HK-2 (cell line): ENCODE data around the gene TMEM270.
A peak's percentile ranks its signal among the peaks of the same experiment; 100 is the strongest.
"Not testable (repeated sequence)": the region's sequence is repeated elsewhere in the genome, so short reads cannot be mapped to it uniquely, and the experiment has no call there.

Experiments
- DNase-seq: peaks from one replicate; pipeline ENCODE4 v3.0.0-alpha.2; 2018; ENCODE audit not compliant: unreplicated experiment

TMEM270 gene

GRCh38 chr7:73832806-73833205 is 28.2 kb upstream of the TMEM270 start:
- no peak for DNase-seq

DNA sequence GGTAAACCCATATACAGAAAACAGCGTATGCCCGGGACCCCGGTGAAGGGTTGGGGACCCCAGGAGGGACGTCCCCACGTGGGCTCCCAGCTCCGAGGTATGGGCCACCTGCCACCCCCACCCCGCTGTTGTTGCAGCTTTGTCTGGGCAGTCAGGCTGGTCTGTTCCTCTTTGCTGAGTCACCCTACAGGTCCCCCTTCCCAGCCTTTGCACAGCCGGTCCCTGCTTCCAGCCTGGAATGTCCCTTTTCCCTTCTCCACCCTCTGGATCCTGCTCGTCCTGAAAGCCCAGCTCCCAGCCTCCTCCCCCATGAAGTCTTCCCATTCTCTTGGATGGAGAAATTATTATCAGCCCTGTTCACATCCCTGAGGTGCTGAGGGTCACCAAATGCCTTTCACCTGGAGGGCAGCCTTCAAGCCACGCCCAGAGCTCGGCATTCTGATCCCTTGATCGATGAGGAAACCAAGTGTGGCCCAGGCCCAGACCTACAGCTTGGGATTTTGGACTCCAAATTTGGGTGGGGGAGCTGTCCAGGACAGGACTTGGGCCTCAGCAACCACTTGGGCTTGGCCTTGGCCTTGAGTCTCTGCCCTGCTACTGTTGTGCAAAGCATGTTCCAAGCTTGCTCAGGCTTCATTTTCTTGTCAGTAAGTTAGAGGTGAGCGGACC is 27.6 kb upstream of the TMEM270 start:
- DNase-seq, result no peak

DNA sequence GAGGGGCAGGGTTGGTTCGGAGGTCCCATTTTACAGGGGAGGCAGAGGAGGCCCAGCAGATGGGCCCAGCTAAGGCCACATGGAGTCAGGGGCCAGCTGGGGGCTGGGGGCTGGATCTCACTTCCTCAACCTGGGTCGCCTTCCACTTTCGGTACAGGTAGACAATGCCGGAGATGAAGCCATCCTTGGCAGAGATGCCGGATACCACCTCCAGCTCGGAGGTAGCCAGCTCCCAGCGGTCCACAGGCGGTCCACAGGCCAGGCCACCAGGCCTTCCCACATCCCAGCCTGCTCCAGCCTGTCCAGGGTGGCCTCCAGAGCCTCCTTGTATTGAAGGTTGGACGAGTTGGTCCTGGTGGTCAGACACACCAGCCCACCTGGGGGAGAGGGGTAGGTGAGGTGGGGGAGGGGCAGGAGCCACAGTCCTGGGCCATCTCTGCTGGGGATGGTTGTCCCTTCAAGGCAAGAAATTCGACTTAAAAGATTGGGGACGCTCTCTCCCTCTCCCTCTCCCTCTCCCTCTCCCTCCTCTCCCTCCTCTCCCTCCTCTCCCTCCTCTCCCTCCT is 26.2 kb upstream of the TMEM270 start:
- DNase-seq, result no peak

DNA sequence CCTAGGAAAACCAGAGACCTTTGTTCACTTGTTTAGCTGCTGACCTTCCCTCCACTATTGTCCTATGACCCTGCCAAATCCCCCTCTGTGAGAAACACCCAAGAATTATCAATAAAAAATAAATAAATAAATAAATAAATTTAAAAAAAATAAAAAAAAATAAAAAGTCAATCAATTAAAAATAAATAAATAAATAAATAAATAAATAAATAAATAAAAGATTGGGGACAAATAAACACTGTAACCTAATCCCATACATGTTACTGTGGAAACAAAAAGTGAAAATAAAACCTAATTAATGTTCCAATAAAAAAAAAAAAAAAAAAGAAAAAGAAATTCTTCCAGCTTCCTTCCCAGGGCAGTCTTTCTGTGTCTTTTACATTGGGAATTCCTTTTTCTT is 23.8 kb upstream of the TMEM270 start:
- DNase-seq, result not testable (repeated sequence)

DNA sequence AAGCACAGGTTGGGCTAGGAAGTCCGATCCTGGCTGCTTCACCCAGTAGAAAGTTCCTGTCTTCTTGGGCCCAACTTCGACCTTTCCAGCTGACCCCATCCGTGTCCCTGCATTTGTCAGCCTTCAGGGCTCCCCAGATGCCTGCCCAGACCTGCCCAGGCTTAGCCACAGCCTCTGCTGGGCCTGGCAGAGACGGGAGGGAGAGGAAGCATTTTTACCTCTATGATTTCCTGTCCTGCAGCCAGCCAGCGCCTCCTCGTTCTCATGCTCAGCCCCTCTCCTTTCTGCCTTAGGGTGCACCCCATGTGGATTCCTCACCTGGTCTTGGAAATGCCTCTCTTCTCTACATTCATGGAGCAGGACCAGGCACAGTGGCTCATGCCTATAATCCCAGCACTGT is 22.3 kb upstream of the TMEM270 start:
- no peak for DNase-seq

DNA sequence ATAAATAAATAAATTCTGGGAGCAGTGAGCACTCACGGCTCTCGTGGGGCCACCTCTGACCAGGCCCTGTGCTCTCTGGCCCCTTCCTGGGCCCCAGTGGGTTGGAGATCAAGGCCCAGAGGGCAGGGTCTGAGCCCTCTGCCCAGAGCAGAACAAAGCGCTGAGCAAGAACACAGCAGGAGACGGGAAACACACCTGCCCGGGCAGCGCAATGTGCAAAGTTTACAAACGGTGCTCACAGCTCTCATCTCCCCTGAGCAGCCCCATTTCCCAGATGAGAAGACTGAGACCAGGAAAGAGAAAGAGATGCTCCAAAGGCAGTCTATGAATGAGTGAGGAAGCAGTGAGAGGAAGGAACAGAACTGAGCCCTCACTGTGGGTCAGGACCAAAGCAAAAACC is 21.7 kb upstream of the TMEM270 start:
- DNase-seq, result no peak

- DNase-seq, result no peak
These were observed 20.9 kb upstream of the TMEM270 start for GRCh38 chr7:73839743-73840714.

GRCh38 chr7:73840715-73841379 is 20.1 kb upstream of the TMEM270 start:
- DNase-seq, result no peak

- no peak for DNase-seq
These were observed 19.3 kb upstream of the TMEM270 start for GRCh38 chr7:73841689-73842066.

DNA sequence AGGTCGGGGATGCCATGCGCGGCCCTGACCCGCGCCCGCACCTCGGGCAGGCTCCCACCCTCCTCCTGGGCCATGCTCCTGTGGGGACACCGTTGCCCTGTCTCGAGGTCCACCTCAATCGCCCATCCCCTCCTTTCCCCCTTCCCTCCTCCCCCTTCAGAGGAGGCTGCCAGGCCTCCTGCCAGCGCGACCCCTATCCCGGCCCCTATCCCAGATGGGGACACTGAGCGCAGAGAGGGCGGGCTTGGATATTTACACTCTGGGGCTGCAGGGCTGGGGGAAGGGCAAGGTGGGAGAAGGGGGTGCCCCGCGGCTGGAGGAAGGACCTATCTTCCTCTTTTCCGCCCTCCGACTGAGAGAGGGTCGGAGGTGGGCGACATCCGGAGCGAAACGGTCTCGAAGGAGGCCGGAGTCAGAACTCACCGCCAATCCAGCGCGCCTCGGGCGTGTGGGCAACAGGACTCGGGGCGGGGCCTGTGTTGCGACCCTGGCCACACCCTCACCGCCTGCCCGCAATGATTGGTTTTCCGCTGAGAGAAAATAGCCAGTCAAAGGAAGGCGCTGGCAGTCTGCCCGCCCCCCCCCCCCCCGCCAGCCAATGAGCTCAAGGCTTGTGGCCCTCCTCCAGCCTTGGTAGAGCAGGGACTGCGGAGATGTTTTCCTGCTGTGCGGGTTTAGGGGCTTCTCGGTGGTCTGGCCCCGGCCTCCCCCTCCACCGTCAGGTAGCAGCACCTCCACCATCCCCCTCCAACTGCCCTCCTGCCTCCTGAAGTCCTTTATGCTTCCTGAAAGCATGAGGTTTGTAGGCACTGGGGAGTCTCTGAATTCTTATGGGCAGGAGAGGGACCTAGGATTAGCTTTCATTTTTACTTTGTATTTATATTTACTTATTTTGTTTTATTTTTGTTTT is 18.6 kb upstream of the TMEM270 start, which contains the start of gene METTL27:
TSS of gene METTL27 (minus strand) at position 450 of the 910 bp plus-strand sequence. CDS start at position 74, 376 bp downstream.
- peak; percentile 95 for DNase-seq

DNA sequence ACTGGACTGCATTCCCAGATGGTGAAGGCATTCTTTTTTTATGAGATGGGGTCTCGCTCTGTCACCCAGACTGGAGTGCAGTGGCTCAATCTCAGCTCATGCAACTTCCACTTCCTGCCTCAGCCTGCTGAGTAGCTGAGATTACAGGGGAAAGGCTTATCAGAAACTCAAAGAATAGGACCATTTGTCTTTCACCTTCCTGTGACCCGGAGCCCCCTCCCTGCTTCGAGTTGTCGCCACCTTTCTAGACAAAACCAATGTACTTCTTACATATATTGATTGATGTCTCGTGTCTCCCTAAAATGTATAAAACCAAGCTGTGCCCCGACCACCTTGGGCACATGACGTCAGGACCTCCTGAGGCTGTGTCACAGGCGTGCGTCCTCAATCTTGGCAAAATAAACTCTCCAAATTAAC is 16.8 kb upstream of the TMEM270 start:
- no peak for DNase-seq

DNA sequence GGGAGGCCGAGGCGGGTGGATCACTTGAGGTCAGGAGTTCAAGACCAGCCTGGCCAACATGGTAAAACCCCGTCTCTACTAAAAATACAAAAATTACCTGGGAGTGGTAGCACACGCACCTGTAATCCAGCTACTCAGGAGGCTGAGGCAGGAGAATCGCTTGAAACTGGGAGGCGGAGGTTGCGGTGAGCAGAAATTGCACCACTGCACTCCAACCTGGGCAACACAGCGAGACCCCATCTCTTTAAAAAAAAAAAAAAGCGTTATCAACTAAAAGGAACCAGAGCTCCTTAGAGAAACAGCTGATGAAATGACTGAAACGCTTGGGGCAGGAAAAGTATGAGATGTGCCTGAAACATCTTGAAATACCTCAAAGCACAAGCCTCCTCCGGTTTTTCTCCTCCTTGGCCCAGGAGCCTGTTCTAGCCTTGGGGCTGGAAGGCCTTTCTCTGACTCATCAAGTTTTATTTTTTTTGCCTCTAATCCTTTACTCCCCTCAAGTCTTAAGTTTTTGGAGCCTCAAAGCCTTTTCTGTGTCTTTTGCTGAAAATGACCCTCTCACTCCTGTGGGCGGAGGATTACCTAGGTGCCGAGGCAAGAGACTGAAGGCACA is 16.0 kb upstream of the TMEM270 start:
- DNase-seq, result no peak

GRCh38 chr7:73845701-73846195 is 15.2 kb upstream of the TMEM270 start:
- DNase-seq, result not testable (repeated sequence)

- no peak for DNase-seq
These were observed 12.8 kb upstream of the TMEM270 start for GRCh38 chr7:73847941-73848723.

- peak; percentile 70 for DNase-seq
These were observed 10.2 kb upstream of the TMEM270 start for GRCh38 chr7:73850781-73851207.

GRCh38 chr7:73851410-73852338 is 9.3 kb upstream of the TMEM270 start:
- peak; percentile 60 for DNase-seq

- DNase-seq, result no peak
These were observed 8.5 kb upstream of the TMEM270 start for GRCh38 chr7:73852500-73852899.

GRCh38 chr7:73856941-73857340 is 4.0 kb upstream of the TMEM270 start:
- no peak for DNase-seq
